ENCODE data around the gene UPK3A. TPM values are rescaled to one million over a fixed set of nuclear protein-coding genes. Genes with fewer than 3 reads are reported as not detected.

UPK3A gene
- total RNA-seq, 4 donors from 2014 or later = not detected

- WGBS = 90% methylated on average over 16 of the region's 20 CpGs
- H3K4me3 ChIP-seq = no peak overlapping the region
- no peak for DNase-seq (ENCODE audit: low spot score in 2 of 2)
- H3K4me1 ChIP-seq = peaks cover 21% of the 10 kb centered on the region
- H3K27ac ChIP-seq = no peak overlapping the region
- no peaks in the 10 kb centered on the region for H3K36me3 ChIP-seq
- no peaks in the 10 kb centered on the region for H3K9me3 ChIP-seq
- H3K27me3 ChIP-seq = no peaks in the 10 kb centered on the region
- no peak for TF ChIP-seq CTCF (IDR thresholded peaks at IDR 0.05)
- TF ChIP-seq POLR2AphosphoS5 (IDR thresholded peaks at IDR 0.05) = no peak
- TF ChIP-seq EP300 (IDR thresholded peaks at IDR 0.05) = no peak
- no peak for TF ChIP-seq POLR2A (IDR thresholded peaks at IDR 0.05)
Observed at GRCh38 chr22:45261407-45262088, 23.2 kb upstream of the UPK3A start.

- Histone ChIP-seq H3K27ac (no peak overlapping the region), H3K36me3 (no peaks in the 10 kb centered on the region), H3K4me1 (peaks cover 21% of the 10 kb centered on the region), H3K4me3 (no peak overlapping the region), H3K9me3 (no peaks in the 10 kb centered on the region), H3K27me3 (no peaks in the 10 kb centered on the region)
- WGBS = 40% methylated on average over 7 of the region's 13 CpGs
- DNase-seq (ENCODE audit: low spot score in 2 of 2) = no peak
- TF ChIP-seq EP300 (IDR thresholded peaks at IDR 0.05) = no peak
- TF ChIP-seq POLR2AphosphoS5 (IDR thresholded peaks at IDR 0.05) = no peak
- TF ChIP-seq POLR2A (IDR thresholded peaks at IDR 0.05) = no peak
- TF ChIP-seq CTCF (IDR thresholded peaks at IDR 0.05) = no peak
Observed at GRCh38 chr22:45262195-45262930, 22.4 kb upstream of the UPK3A start.

GRCh38 chr22:45262931-45263462 lies 21.8 kb upstream of the UPK3A start:
- Histone ChIP-seq H3K4me1 (peaks cover 22% of the 10 kb centered on the region), H3K9me3 (no peaks in the 10 kb centered on the region), H3K27me3 (no peaks in the 10 kb centered on the region), H3K4me3 (no peak overlapping the region), H3K36me3 (no peaks in the 10 kb centered on the region), H3K27ac (no peak overlapping the region)
- WGBS = 33% methylated on average over 8 of the region's 14 CpGs
- no peak for DNase-seq (ENCODE audit: low spot score in 2 of 2)
- TF ChIP-seq EP300 (IDR thresholded peaks at IDR 0.05) (no peak), POLR2AphosphoS5 (IDR thresholded peaks at IDR 0.05) (no peak), POLR2A (IDR thresholded peaks at IDR 0.05) (no peak), CTCF (IDR thresholded peaks at IDR 0.05) (no peak)

GRCh38 chr22:45263463-45264269 lies 21.1 kb upstream of the UPK3A start:
- Histone ChIP-seq H3K27me3 (no peaks in the 10 kb centered on the region), H3K4me3 (no peak overlapping the region), H3K27ac (peak overlapping the region; percentile 52), H3K9me3 (no peaks in the 10 kb centered on the region), H3K4me1 (peaks cover 29% of the 10 kb centered on the region), H3K36me3 (no peaks in the 10 kb centered on the region)
- DNase-seq (ENCODE audit: low spot score in 2 of 2) = peak in 1 of 2 donors; percentile 91
- 21% methylated on average over 16 of the region's 17 CpGs for WGBS
- TF ChIP-seq CTCF (IDR thresholded peaks at IDR 0.05) = peak; percentile 38 to 70
- no peak for TF ChIP-seq POLR2AphosphoS5 (IDR thresholded peaks at IDR 0.05)
